ENCODE measurements around the gene UBN1. TPM values are rescaled to one million over a fixed set of nuclear protein-coding genes. Genes with fewer than 3 reads are reported as not detected.
A peak's percentile ranks its signal among the peaks of the same experiment; 100 is the strongest.

Gene UBN1
- total and polyA plus RNA-seq, 8 donors, result 5.4 to 319 (median 34.2) TPM

DNA sequence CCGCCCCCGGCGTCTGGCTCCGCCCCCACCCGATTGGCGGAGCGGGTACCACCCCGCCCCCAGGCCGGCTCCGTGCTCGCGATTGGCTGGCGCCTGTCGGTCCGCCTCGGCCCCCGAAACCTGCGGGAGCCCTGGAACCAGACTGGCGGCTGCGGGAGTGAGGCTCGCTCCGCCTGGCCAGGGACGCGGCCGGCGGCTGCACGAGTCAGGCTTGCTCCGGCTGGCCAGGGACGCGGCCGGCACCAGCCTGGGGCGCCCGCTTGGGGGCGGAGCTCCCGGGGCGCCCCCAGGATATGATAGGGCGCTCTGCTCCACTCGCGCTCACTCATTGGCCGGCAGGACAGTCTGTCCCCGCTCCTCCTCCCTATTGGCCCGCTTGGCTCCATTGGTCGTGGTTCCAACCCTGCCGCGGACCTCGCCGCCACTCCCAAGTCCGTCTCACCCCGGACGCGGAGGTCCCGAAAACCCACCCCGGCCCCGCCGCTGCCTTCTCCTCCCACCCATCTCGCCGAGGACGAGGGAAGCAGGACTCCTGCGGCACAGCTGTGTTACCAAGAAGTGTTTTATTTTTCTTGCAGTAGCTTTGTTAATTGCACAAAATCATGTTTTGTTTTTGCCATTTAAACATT is 44.5 kb upstream of the UBN1 start:
- Histone ChIP-seq H3K9me3 (no peaks in the 10 kb centered on the region), H3K4me3 (peak overlapping the region; percentile 69 to 96 (median 90)), H3K36me3 (peaks cover 21 to 64% (median 56%) of the 10 kb centered on the region in 4 donors), H3K4me1 (peaks cover 33 to 54% (median 45%) of the 10 kb centered on the region in 4 donors), H3K27ac (peak overlapping the region; percentile 86 to 96 (median 93)), H3K27me3 (no peaks in the 10 kb centered on the region)
- WGBS, 5 donors, result 0 to 1% (median 0%) methylated on average over 19 to 59 of the region's 59 CpGs
- intact Hi-C loops (cut with DNase I; ENCODE audit: low total_unique reads), result no loop called here
- TF ChIP-seq EP300 (IDR thresholded peaks at IDR 0.05) (no peak), CTCF (IDR thresholded peaks at IDR 0.05) (peak in 4 of 7 experiments; percentile 14 to 64 (median 30)), POLR2AphosphoS5 (IDR thresholded peaks at IDR 0.05) (peak in 2 of 3 donors; percentile 65 to 68), POLR2A (IDR thresholded peaks at IDR 0.05) (no peak)
- DNase-seq, result peak; percentile 93 to 97

DNA sequence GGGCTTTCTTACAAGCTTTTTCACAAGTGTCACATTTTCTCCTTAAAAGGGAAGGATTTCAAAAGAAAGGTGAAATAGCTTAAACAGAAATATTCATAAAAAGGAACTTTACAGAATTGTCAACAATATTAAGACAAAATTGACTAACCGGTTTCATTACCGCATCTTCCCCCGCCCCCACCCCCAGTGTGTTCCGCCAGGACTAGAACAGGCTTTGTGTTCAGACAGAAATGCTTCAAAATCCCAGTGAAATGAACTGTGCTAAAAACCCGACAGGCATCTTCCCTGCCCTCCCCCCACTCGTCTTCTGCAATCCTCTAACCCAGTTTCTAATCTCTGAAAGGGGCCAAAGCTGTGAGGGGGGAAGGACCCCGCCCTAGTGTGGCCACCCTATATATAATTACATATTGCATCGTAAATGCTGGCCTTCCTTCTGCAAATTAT is 43.9 kb upstream of the UBN1 start:
- Histone ChIP-seq H3K27me3 (no peaks in the 10 kb centered on the region), H3K4me1 (peaks cover 33 to 54% (median 45%) of the 10 kb centered on the region in 4 donors), H3K27ac (peak overlapping the region in 4 of 5 donors; percentile 86 to 94 (median 92)), H3K36me3 (peaks cover 26 to 64% (median 56%) of the 10 kb centered on the region in 4 donors), H3K4me3 (peak overlapping the region; percentile 69 to 96 (median 90)), H3K9me3 (no peaks in the 10 kb centered on the region)
- whole genome bisulfite sequencing, 5 donors, result 38 to 46% (median 41%) methylated on average over 8 of the region's 8 CpGs
- no peak for DNase-seq
- TF ChIP-seq EP300 (IDR thresholded peaks at IDR 0.05), result no peak
- TF ChIP-seq CTCF (IDR thresholded peaks at IDR 0.05), result no peak
- no peak for TF ChIP-seq POLR2A (IDR thresholded peaks at IDR 0.05)
- TF ChIP-seq POLR2AphosphoS5 (IDR thresholded peaks at IDR 0.05), result no peak
- intact Hi-C loops (cut with DNase I; ENCODE audit: low total_unique reads), result no loop called here

- peak overlapping the region in 3 of 5 donors; percentile 35 to 94 (median 44) for H3K27ac ChIP-seq
- TF ChIP-seq POLR2AphosphoS5 (IDR thresholded peaks at IDR 0.05), result no peak
- no peak for TF ChIP-seq EP300 (IDR thresholded peaks at IDR 0.05)
- TF ChIP-seq POLR2A (IDR thresholded peaks at IDR 0.05), result no peak
- TF ChIP-seq CTCF (IDR thresholded peaks at IDR 0.05), result no peak
- no peak for DNase-seq
- intact Hi-C loops (cut with DNase I; ENCODE audit: low total_unique reads), result no loop called here
- no peak overlapping the region for H3K4me3 ChIP-seq
- H3K9me3 ChIP-seq, result no peaks in the 10 kb centered on the region
- H3K27me3 ChIP-seq, result no peaks in the 10 kb centered on the region
- 76 to 86% (median 78%) methylated on average over 22 to 26 of the region's 26 CpGs for WGBS, 5 donors
- H3K36me3 ChIP-seq, result peaks cover 33 to 64% (median 59%) of the 10 kb centered on the region in 4 donors
- H3K4me1 ChIP-seq, result peaks cover 33 to 54% (median 45%) of the 10 kb centered on the region in 4 donors
Measured at GRCh38 chr16:4803898-4804762, 43.2 kb upstream of the UBN1 start.

GRCh38 chr16:4805231-4805630 is 42.0 kb upstream of the UBN1 start:
- no peaks in the 10 kb centered on the region for H3K27me3 ChIP-seq
- no peak for TF ChIP-seq POLR2A (IDR thresholded peaks at IDR 0.05)
- TF ChIP-seq CTCF (IDR thresholded peaks at IDR 0.05), result peak in 1 of 7 experiments; percentile 9
- no peak for DNase-seq
- no peaks in the 10 kb centered on the region for H3K9me3 ChIP-seq
- intact Hi-C loops (cut with DNase I; ENCODE audit: low total_unique reads), result no loop called here
- no peak overlapping the region for H3K4me3 ChIP-seq
- peak overlapping the region in 3 of 5 donors; percentile 35 to 46 (median 44) for H3K27ac ChIP-seq
- H3K4me1 ChIP-seq, result peaks cover 27 to 45% (median 39%) of the 10 kb centered on the region in 4 donors
- H3K36me3 ChIP-seq, result peaks cover 35 to 64% (median 62%) of the 10 kb centered on the region in 4 donors
- 60 to 70% (median 65%) methylated on average over 11 of the region's 11 CpGs for WGBS, 5 donors
